ENCODE data around the gene HNF1B.

The HNF1B gene

GRCh38 chr17:37729905-37730304 is 15.0 kb downstream of the HNF1B start:
- Mint-ChIP-seq H3K9me3 (no peaks in the 10 kb centered on the region), H3K4me1 (no peaks in the 10 kb centered on the region), H3K27ac (no peak overlapping the region), H3K36me3 (no peaks in the 10 kb centered on the region), H3K4me3 (no peak overlapping the region)
- DNase-seq (ENCODE audit: low spot score in 2 of 2) (no peak), ATAC-seq (no peak)

- Mint-ChIP-seq H3K36me3 (no peaks in the 10 kb centered on the region), H3K9me3 (no peaks in the 10 kb centered on the region), H3K4me1 (no peaks in the 10 kb centered on the region), H3K4me3 (no peak overlapping the region), H3K27ac (no peak overlapping the region)
- ATAC-seq (no peak), DNase-seq (ENCODE audit: low spot score in 2 of 2) (no peak)
Measured at GRCh38 chr17:37726891-37727675, 17.8 kb downstream of the HNF1B start.

- no peaks in the 10 kb centered on the region for H3K36me3 Mint-ChIP-seq
- H3K4me3 Mint-ChIP-seq: no peak overlapping the region
- no peaks in the 10 kb centered on the region for H3K9me3 Mint-ChIP-seq
- no peaks in the 10 kb centered on the region for H3K4me1 Mint-ChIP-seq
- no peak for ATAC-seq
- no peak for DNase-seq (ENCODE audit: low spot score in 2 of 2)
- no peak overlapping the region for H3K27ac Mint-ChIP-seq
Measured at GRCh38 chr17:37726248-37726647, 18.6 kb downstream of the HNF1B start.

- DNase-seq (ENCODE audit: low spot score in 2 of 2): no peak
- Mint-ChIP-seq H3K36me3 (no peaks in the 10 kb centered on the region), H3K27ac (no peak overlapping the region), H3K4me1 (no peaks in the 10 kb centered on the region), H3K4me3 (no peak overlapping the region), H3K9me3 (no peaks in the 10 kb centered on the region)
- no peak for ATAC-seq
Measured at GRCh38 chr17:37725601-37726146, 19.2 kb downstream of the HNF1B start.

- ATAC-seq (no peak), DNase-seq (ENCODE audit: low spot score in 2 of 2) (no peak)
- no peaks in the 10 kb centered on the region for H3K9me3 Mint-ChIP-seq
- no peak overlapping the region for H3K27ac Mint-ChIP-seq
- no peak overlapping the region for H3K4me3 Mint-ChIP-seq
- H3K36me3 Mint-ChIP-seq: no peaks in the 10 kb centered on the region
- H3K4me1 Mint-ChIP-seq: no peaks in the 10 kb centered on the region
Measured at GRCh38 chr17:37725021-37725595, 19.8 kb downstream of the HNF1B start.

GRCh38 chr17:37720989-37721388 is 23.9 kb downstream of the HNF1B start:
- H3K4me1 Mint-ChIP-seq: no peaks in the 10 kb centered on the region
- DNase-seq (ENCODE audit: low spot score in 2 of 2): no peak
- ATAC-seq: no peak
- H3K36me3 Mint-ChIP-seq: no peaks in the 10 kb centered on the region
- H3K27ac Mint-ChIP-seq: no peak overlapping the region
- H3K9me3 Mint-ChIP-seq: no peaks in the 10 kb centered on the region
- H3K4me3 Mint-ChIP-seq: no peak overlapping the region

- H3K4me3 Mint-ChIP-seq: no peak overlapping the region
- H3K27ac Mint-ChIP-seq: no peak overlapping the region
- ATAC-seq (no peak), DNase-seq (ENCODE audit: low spot score in 2 of 2) (no peak)
- no peaks in the 10 kb centered on the region for H3K4me1 Mint-ChIP-seq
- no peaks in the 10 kb centered on the region for H3K36me3 Mint-ChIP-seq
- no peaks in the 10 kb centered on the region for H3K9me3 Mint-ChIP-seq
Measured at GRCh38 chr17:37719866-37720265, 25.0 kb downstream of the HNF1B start.

GRCh38 chr17:37718324-37719048 is 26.4 kb downstream of the HNF1B start:
- no peak for DNase-seq (ENCODE audit: low spot score in 2 of 2)
- Mint-ChIP-seq H3K9me3 (no peaks in the 10 kb centered on the region), H3K27ac (no peak overlapping the region), H3K4me3 (no peak overlapping the region), H3K4me1 (no peaks in the 10 kb centered on the region), H3K36me3 (no peaks in the 10 kb centered on the region)
- no peak for ATAC-seq

- H3K27ac Mint-ChIP-seq: no peak overlapping the region
- no peaks in the 10 kb centered on the region for H3K4me1 Mint-ChIP-seq
- DNase-seq (ENCODE audit: low spot score in 2 of 2) (no peak), ATAC-seq (no peak)
- no peaks in the 10 kb centered on the region for H3K9me3 Mint-ChIP-seq
- H3K36me3 Mint-ChIP-seq: no peaks in the 10 kb centered on the region
- no peak overlapping the region for H3K4me3 Mint-ChIP-seq
Measured at GRCh38 chr17:37717627-37718323, 27.1 kb downstream of the HNF1B start.

- ATAC-seq (no peak), DNase-seq (ENCODE audit: low spot score in 2 of 2) (no peak)
- Mint-ChIP-seq H3K27ac (no peak overlapping the region), H3K9me3 (no peaks in the 10 kb centered on the region), H3K4me1 (no peaks in the 10 kb centered on the region), H3K36me3 (no peaks in the 10 kb centered on the region), H3K4me3 (no peak overlapping the region)
Measured at GRCh38 chr17:37714897-37715296, 30.0 kb downstream of the HNF1B start.

GRCh38 chr17:37713624-37714023 is 31.2 kb downstream of the HNF1B start:
- no peak overlapping the region for H3K27ac Mint-ChIP-seq
- DNase-seq (ENCODE audit: low spot score in 2 of 2) (no peak), ATAC-seq (no peak)
- H3K4me1 Mint-ChIP-seq: no peaks in the 10 kb centered on the region
- H3K4me3 Mint-ChIP-seq: no peak overlapping the region
- H3K9me3 Mint-ChIP-seq: no peaks in the 10 kb centered on the region
- H3K36me3 Mint-ChIP-seq: no peaks in the 10 kb centered on the region

GRCh38 chr17:37713028-37713431 is 31.8 kb downstream of the HNF1B start:
- ATAC-seq: no peak
- no peak for DNase-seq (ENCODE audit: low spot score in 2 of 2)

GRCh38 chr17:37711113-37711512 is 33.7 kb downstream of the HNF1B start:
- H3K4me3 Mint-ChIP-seq: no peak overlapping the region

More at GRCh38 chr17:37713028-37713431, 31.8 kb downstream of the HNF1B start:
- H3K36me3 Mint-ChIP-seq: no peaks in the 10 kb centered on the region
- no peaks in the 10 kb centered on the region for H3K4me1 Mint-ChIP-seq
- no peak overlapping the region for H3K27ac Mint-ChIP-seq
- H3K4me3 Mint-ChIP-seq: no peak overlapping the region
- no peaks in the 10 kb centered on the region for H3K9me3 Mint-ChIP-seq

GRCh38 chr17:37710344-37710886 is 34.4 kb downstream of the HNF1B start:
- H3K36me3 Mint-ChIP-seq: no peaks in the 10 kb centered on the region
- no peak overlapping the region for H3K27ac Mint-ChIP-seq
- H3K4me1 Mint-ChIP-seq: no peaks in the 10 kb centered on the region
- H3K9me3 Mint-ChIP-seq: no peaks in the 10 kb centered on the region
- H3K4me3 Mint-ChIP-seq: no peak overlapping the region
- DNase-seq (ENCODE audit: low spot score in 2 of 2): no peak
- ATAC-seq: no peak

More at GRCh38 chr17:37711113-37711512, 33.7 kb downstream of the HNF1B start:
- Mint-ChIP-seq H3K4me1 (no peaks in the 10 kb centered on the region), H3K9me3 (no peaks in the 10 kb centered on the region), H3K27ac (no peak overlapping the region), H3K36me3 (no peaks in the 10 kb centered on the region)
- DNase-seq (ENCODE audit: low spot score in 2 of 2) (no peak), ATAC-seq (no peak)
